A549 (cell line): ENCODE data around the gene SRCIN1. TPM values are rescaled to one million over a fixed set of nuclear protein-coding genes. Genes with fewer than 3 reads are reported as not detected.
A peak's percentile ranks its signal among the peaks of the same experiment; 100 is the strongest.
"Not testable (repeated sequence)": the region's sequence is repeated elsewhere in the genome, so short reads cannot be mapped to it uniquely, and the experiment has no call there.

Experiments
- ATAC-seq, 2 experiments: fragments of 200-7000 bp in 1 of 2; fragments of >200 bp in 1 of 2; cut with Nextera tagmentation in 1 of 2; cut with Tn5 transposase in 1 of 2; 3 replicates each; pipeline versions ENCODE4 v1.8.0 to v1.9.1; 2018 to 2020; ENCODE audit warnings: mild to moderate bottlenecking in 1 of 2, moderate library complexity in 1 of 2
- CTCF ChIA-PET: fragments of 300-600 bp; sonication (Branson Sonifier 250); formaldehyde crosslinking; extraction: SDS; loops from one replicate; lab custom pipeline; 2021; ENCODE audit warnings: antibody characterized with exemption, inconsistent platforms; lab: Yijun Ruan, JAX
- POLR2A ChIA-PET: fragments of 350-600 bp; formaldehyde crosslinking; extraction: SDS; loops from one replicate; lab custom pipeline; 2021; ENCODE audit warnings: antibody characterized with exemption, inconsistent platforms; lab: Yijun Ruan, JAX
- DNase-seq, 2 experiments: peaks; one replicate each; pipeline versions ENCODE4 v3.0.0 to v3.0.0-alpha.2; 2011 to 2016; ENCODE audit warnings: low read depth in 1 of 2, low spot score in 1 of 2
- FAIRE-seq: peaks from 2 replicates; lab custom pipeline; 2011; peaks lifted over from hg19 to GRCh38; lab: Jason Lieb, UNC
- H3K27ac ChIP-seq, 2 experiments: fragments of >200 bp; sonication (Bioruptor Twin); formaldehyde crosslinking; 3 replicates each; pipeline ENCODE4 v1.5.1; 2016 to 2017
- H3K4me1 ChIP-seq: fragments of >200 bp; sonication (Bioruptor Twin); formaldehyde crosslinking; 3 replicates; pipeline ENCODE4 v1.6.1; 2016
- H3K4me2 ChIP-seq: fragments of >200 bp; sonication (Bioruptor Twin); formaldehyde crosslinking; 3 replicates; pipeline ENCODE4 v1.6.1; 2016
- H3K4me3 ChIP-seq: fragments of >200 bp; sonication (Bioruptor Twin); formaldehyde crosslinking; 3 replicates; pipeline ENCODE4 v1.5.1; 2016
- H3K9me3 ChIP-seq: fragments of >200 bp; sonication (Bioruptor Twin); formaldehyde crosslinking; 3 replicates; pipeline ENCODE4 v1.6.1; 2016
- ATOH8 ChIP-seq: fragments of 250-450 bp; sonication (Bioruptor Pico); IDR thresholded peaks from 2 replicates; pipeline ENCODE4 v1.5.0; 2020; ENCODE audit warnings: low read depth, mild to moderate bottlenecking, moderate library complexity
- CBX8 ChIP-seq: fragments of 200-600 bp; sonication (generic); IDR thresholded peaks from 2 replicates; pipeline ENCODE4 v1.6.1; 2016
- CEBPB ChIP-seq, 2 experiments: fragments of >200 bp in 1 of 2; sonication (Bioruptor Twin) in 1 of 2; formaldehyde crosslinking in 1 of 2; IDR thresholded peaks; 2 replicates each; pipeline ENCODE4 v1.6.1; 2012 to 2016
- FOSB ChIP-seq: fragments of 250-450 bp; sonication (Bioruptor Pico); IDR thresholded peaks from 2 replicates; pipeline ENCODE4 v1.5.0; 2020; ENCODE audit warnings: mild to moderate bottlenecking, moderate library complexity
- GATA3 ChIP-seq: IDR thresholded peaks from 2 replicates; pipeline ENCODE4 v1.6.1; 2012; ENCODE audit warnings: borderline replicate concordance
- HEYL ChIP-seq: fragments of 250-450 bp; sonication (Bioruptor Pico); IDR thresholded peaks from 2 replicates; pipeline ENCODE4 v1.8.0; 2021; ENCODE audit warnings: mild to moderate bottlenecking, moderate library complexity
- KDM1A ChIP-seq: fragments of 200-600 bp; sonication (generic); IDR thresholded peaks from 2 replicates; pipeline ENCODE4 v1.6.1; 2016; ENCODE audit warnings: low read depth, mild to moderate bottlenecking
- SMC3 ChIP-seq: fragments of >200 bp; sonication (Bioruptor Twin); formaldehyde crosslinking; IDR thresholded peaks from 3 replicates; pipeline ENCODE4 v1.6.1; 2018; ENCODE audit warnings: inconsistent platforms
- TFCP2L1 ChIP-seq: fragments of 250-450 bp; sonication (Bioruptor Pico); IDR thresholded peaks from 2 replicates; pipeline ENCODE4 v1.5.0; 2021; ENCODE audit warnings: mild to moderate bottlenecking
- USF2 ChIP-seq: fragments of 450-650 bp; IDR thresholded peaks from 2 replicates; pipeline ENCODE4 v1.6.1; 2014; ENCODE audit warnings: antibody characterized with exemption
- WGBS: methylation state at CpG from one replicate; pipeline ENCODE4 v1.1.6; 2017; ENCODE audit errors: missing lambda C conversion rate; 5-methylcytosine and 5-hydroxymethylcytosine counted together
- polyA plus RNA-seq, 4 experiments: library from polyadenylated mRNA; depleted of rRNA in 3 of 4; stranded (reverse); fragments of >200 nt; fragmentation: RNase III in 1 of 4; extraction: RNeasy Plus Mini Kit Qiagen cat#74134 plus additional on column Dnase treatment in 1 of 4; gene quantifications; 2 replicates in 3 of 4; 3 replicates in 1 of 4; pipeline ENCODE4 v1.2.3, GENCODE V29; 2011 to 2017
- TF ChIP-seq, protein P1 (sequence below): fragments of 250-450 bp; sonication (Bioruptor Pico); IDR thresholded peaks from 2 replicates; pipeline ENCODE4 v1.5.0; 2021; ENCODE audit warnings: mild to moderate bottlenecking, moderate library complexity, borderline replicate concordance

SRCIN1 gene
- polyA plus RNA-seq, 2 of the 4 experiments (the other 2 are of a cell fraction), result 1.4 to 2.1 TPM

GRCh38 chr17:38632334-38632733 lies 26.6 kb upstream of the SRCIN1 start:
- H3K9me3 ChIP-seq, result no peaks in the 10 kb centered on the region
- WGBS, result 57% methylated on average over 6 of the region's 6 CpGs
- TF ChIP-seq HEYL (CRISPR knock-in tag) (no peak), KDM1A (no peak), TFCP2L1 (CRISPR knock-in tag) (no peak), ATOH8 (CRISPR knock-in tag) (no peak)
- TF ChIP-seq, protein P1, sequence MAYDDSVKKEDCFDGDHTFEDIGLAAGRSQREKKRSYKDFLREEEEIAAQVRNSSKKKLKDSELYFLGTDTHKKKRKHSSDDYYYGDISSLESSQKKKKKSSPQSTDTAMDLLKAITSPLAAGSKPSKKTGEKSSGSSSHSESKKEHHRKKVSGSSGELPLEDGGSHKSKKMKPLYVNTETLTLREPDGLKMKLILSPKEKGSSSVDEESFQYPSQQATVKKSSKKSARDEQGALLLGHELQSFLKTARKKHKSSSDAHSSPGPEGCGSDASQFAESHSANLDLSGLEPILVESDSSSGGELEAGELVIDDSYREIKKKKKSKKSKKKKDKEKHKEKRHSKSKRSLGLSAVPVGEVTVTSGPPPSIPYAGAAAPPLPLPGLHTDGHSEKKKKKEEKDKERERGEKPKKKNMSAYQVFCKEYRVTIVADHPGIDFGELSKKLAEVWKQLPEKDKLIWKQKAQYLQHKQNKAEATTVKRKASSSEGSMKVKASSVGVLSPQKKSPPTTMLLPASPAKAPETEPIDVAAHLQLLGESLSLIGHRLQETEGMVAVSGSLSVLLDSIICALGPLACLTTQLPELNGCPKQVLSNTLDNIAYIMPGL (CRISPR knock-in tag), result no peak
- TF ChIP-seq, all 56 proteins: peak for 0
- no peaks in the 10 kb centered on the region for H3K4me1 ChIP-seq
- H3K4me3 ChIP-seq, result no peak overlapping the region
- DNase-seq, result no peak
- no peak overlapping the region for H3K27ac ChIP-seq
- ChIA-PET CTCF (interaction anchor here (1.3 to 1.4 kb wide), 2 partner anchors 36 to 103 kb away, joined by 3 to 4 read pairs; no protein-coding TSS in a partner anchor), POLR2A (no interaction called here)
- no peak overlapping the region for H3K4me2 ChIP-seq
- ATAC-seq, result no peak
- FAIRE-seq, result no peak

- H3K4me3 ChIP-seq, result no peak overlapping the region
- 58% methylated on average over 3 of the region's 3 CpGs for WGBS
- ChIA-PET POLR2A (no interaction called here), CTCF (interaction anchor here (1.0 to 2.8 kb wide), 7 partner anchors 9 to 70 kb away, joined by 3 to 7 read pairs (median 4); partner anchors contain the start of gene SRCIN1)
- H3K4me1 ChIP-seq, result no peaks in the 10 kb centered on the region
- no peaks in the 10 kb centered on the region for H3K9me3 ChIP-seq
- peak; percentile 69 to 87 for DNase-seq
- no peak for FAIRE-seq
- no peak overlapping the region for H3K27ac ChIP-seq
- no peak overlapping the region for H3K4me2 ChIP-seq
- no peak for TF ChIP-seq TFCP2L1 (CRISPR knock-in tag)
- peak; percentile 77 for TF ChIP-seq USF2
- no peak for TF ChIP-seq HEYL (CRISPR knock-in tag)
- no peak for TF ChIP-seq CBX8
- TF ChIP-seq SMC3, result no peak
- peak; percentile 74 to 95; a peak in 5 of 6 replicates for ATAC-seq
These were observed 22.7 kb upstream of the SRCIN1 start for GRCh38 chr17:38628441-38628840.

- WGBS, result 93% methylated on average over 2 of the region's 2 CpGs
- ChIA-PET POLR2A (no interaction called here), CTCF (interaction anchor here (1.0 to 2.8 kb wide), 6 partner anchors 9 to 43 kb away, joined by 3 to 7 read pairs (median 4); partner anchors contain the start of gene SRCIN1)
- FAIRE-seq (no peak), ATAC-seq (peak in 1 of 2 experiments; percentile 41; a peak in 3 of 6 replicates), DNase-seq (no peak)
- H3K4me2 ChIP-seq, result no peak overlapping the region
- H3K27ac ChIP-seq, result no peak overlapping the region
- no peaks in the 10 kb centered on the region for H3K9me3 ChIP-seq
- H3K4me1 ChIP-seq, result no peaks in the 10 kb centered on the region
- no peak for TF ChIP-seq CEBPB (IDR thresholded peaks at IDR 0.05)
- no peak for TF ChIP-seq ATOH8 (CRISPR knock-in tag)
- no peak for TF ChIP-seq TFCP2L1 (CRISPR knock-in tag)
- TF ChIP-seq FOSB (CRISPR knock-in tag), result no peak
- no peak for TF ChIP-seq GATA3
- no peak overlapping the region for H3K4me3 ChIP-seq
These were observed 22.2 kb upstream of the SRCIN1 start for GRCh38 chr17:38627957-38628356.

- 77% methylated on average over 6 of the region's 6 CpGs for WGBS
- H3K4me2 ChIP-seq, H3K4me3 ChIP-seq, ATAC-seq, POLR2A ChIA-PET, H3K9me3 ChIP-seq, FAIRE-seq, H3K27ac ChIP-seq, DNase-seq, H3K4me1 ChIP-seq: not testable (repeated sequence)
- CTCF ChIA-PET, result interaction anchor here (1.0 to 1.9 kb wide), 3 partner anchors 21 to 69 kb away, joined by 3 to 5 read pairs (median 4); partner anchors contain the start of gene SRCIN1
These were observed 21.0 kb upstream of the SRCIN1 start for GRCh38 chr17:38626606-38627226.
